Lower leg skin (tissue), 4 donors: Measurements from ENCODE around the gene NDUFV3. TPM values are rescaled to one million over a fixed set of nuclear protein-coding genes. Genes with fewer than 3 reads are reported as not detected.

Experiments
- DNase-seq, 2 donors: peaks; one replicate each; pipeline ENCODE4 v3.0.0-alpha.2; 2019; ENCODE audit warnings: low spot score in 2 of 2
- H3K4me3 ChIP-seq: fragments of 200-600 bp; sonication (generic); 2 replicates; pipeline ENCODE4 v1.5.1; 2017; ENCODE audit warnings: mild to moderate bottlenecking, low read depth; ENCODE audit not compliant: poor library complexity, severe bottlenecking
- POLR2A ChIP-seq, 2 donors: fragments of 450-650 bp; IDR thresholded peaks; one replicate each; pipeline ENCODE4 v1.6.1; 2016 to 2017; ENCODE audit warnings: antibody characterized with exemption in 2 of 2, mild to moderate bottlenecking in 1 of 2, moderate library complexity in 1 of 2
- WGBS, 2 donors: methylation state at CpG; one replicate each; pipeline ENCODE4 v1.1.5; 2018; 5-methylcytosine and 5-hydroxymethylcytosine counted together
- intact Hi-C: fragments of 100-400 bp; cut with DNase I; formaldehyde crosslinking; loops from one replicate; pipeline ENCODE4 v1.15.0; 2023; ENCODE audit warnings: low total_unique reads
- total RNA-seq, 4 donors: library from RNA; depleted of rRNA; stranded (reverse); fragments of >200 nt; gene quantifications; one replicate each; pipeline ENCODE4 v1.1.0, GENCODE V29; 2016
- TF ChIP-seq, protein P1 (sequence below), 3 donors: fragments of 450-650 bp; IDR thresholded peaks; one replicate each; pipeline ENCODE4 v1.5.1; 2016; ENCODE audit warnings: antibody characterized with exemption in 3 of 3, mild to moderate bottlenecking in 3 of 3, moderate library complexity in 2 of 3

NDUFV3 gene
- total RNA-seq, 4 donors from 2014 or later = 41.8 to 65.3 (median 60.0) TPM

- no peak for DNase-seq
- WGBS, 2 donors = 92 to 94% methylated on average over 17 to 18 of the region's 19 CpGs
- no peak overlapping the region for H3K4me3 ChIP-seq
- intact Hi-C loops = no loop called here
- TF ChIP-seq, protein P1, sequence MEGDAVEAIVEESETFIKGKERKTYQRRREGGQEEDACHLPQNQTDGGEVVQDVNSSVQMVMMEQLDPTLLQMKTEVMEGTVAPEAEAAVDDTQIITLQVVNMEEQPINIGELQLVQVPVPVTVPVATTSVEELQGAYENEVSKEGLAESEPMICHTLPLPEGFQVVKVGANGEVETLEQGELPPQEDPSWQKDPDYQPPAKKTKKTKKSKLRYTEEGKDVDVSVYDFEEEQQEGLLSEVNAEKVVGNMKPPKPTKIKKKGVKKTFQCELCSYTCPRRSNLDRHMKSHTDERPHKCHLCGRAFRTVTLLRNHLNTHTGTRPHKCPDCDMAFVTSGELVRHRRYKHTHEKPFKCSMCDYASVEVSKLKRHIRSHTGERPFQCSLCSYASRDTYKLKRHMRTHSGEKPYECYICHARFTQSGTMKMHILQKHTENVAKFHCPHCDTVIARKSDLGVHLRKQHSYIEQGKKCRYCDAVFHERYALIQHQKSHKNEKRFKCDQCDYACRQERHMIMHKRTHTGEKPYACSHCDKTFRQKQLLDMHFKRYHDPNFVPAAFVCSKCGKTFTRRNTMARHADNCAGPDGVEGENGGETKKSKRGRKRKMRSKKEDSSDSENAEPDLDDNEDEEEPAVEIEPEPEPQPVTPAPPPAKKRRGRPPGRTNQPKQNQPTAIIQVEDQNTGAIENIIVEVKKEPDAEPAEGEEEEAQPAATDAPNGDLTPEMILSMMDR (IDR thresholded peaks at IDR 0.05) = no peak
- no peak for TF ChIP-seq POLR2A (IDR thresholded peaks at IDR 0.05)
These were observed 41.1 kb upstream of the NDUFV3 start for GRCh38 chr21:42851812-42852665.

- DNase-seq = no peak
- intact Hi-C loops = no loop called here
- H3K4me3 ChIP-seq = no peak overlapping the region
- 97% methylated on average over 20 of the region's 20 CpGs for WGBS, 2 donors
- TF ChIP-seq POLR2A (IDR thresholded peaks at IDR 0.05) = no peak
- TF ChIP-seq, protein P1 (IDR thresholded peaks at IDR 0.05) = no peak
These were observed 40.1 kb upstream of the NDUFV3 start for GRCh38 chr21:42852925-42853570.

- intact Hi-C loops = no loop called here
- H3K4me3 ChIP-seq = no peak overlapping the region
- no peak for DNase-seq
- WGBS, 2 donors = 96 to 97% methylated on average over 19 of the region's 20 CpGs
- TF ChIP-seq POLR2A (IDR thresholded peaks at IDR 0.05) = no peak
- TF ChIP-seq, protein P1 (IDR thresholded peaks at IDR 0.05) = no peak
These were observed 39.5 kb upstream of the NDUFV3 start for GRCh38 chr21:42853621-42854020.

DNA sequence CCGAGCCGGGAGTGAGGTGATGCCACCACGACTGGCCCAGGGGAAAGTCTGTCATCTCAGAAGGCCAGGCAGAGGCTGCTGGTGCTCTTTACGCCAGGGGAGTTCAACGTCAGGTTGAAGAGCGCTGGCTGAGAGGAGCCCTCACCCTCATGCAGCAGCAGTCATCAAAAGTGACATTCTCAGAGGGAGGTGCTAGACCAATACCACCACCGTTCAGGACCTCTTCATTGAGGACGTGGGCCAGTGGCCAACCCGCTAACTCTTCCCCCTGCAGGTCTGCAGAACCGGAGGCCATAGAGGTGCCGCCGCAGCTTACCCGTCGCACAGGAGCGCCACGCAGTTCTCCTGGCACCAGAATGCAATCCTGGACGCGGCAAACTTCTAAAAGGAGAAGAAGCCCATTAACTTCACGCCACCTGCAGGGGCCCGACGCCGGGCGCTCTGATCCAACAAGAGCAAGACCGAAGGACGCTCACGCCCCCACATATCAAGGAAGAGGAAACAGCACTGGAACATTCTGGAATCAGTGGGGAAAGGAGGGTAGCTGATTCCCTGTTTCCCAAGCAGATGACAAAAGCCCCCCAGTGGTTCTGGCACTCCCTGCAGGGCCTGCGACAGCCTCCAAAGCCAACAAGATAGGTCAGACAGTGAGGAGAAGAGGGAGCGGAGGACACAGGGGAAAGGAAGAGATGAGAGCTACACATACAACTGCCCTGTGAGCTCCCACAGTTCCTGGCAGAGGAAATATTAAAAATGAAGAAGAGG lies 38.7 kb upstream of the NDUFV3 start:
- intact Hi-C loops = no loop called here
- no peak for TF ChIP-seq POLR2A (IDR thresholded peaks at IDR 0.05)
- TF ChIP-seq, protein P1 (IDR thresholded peaks at IDR 0.05) = no peak
- 94 to 95% methylated on average over 25 to 28 of the region's 28 CpGs for WGBS, 2 donors
- no peak for DNase-seq
- H3K4me3 ChIP-seq = no peak overlapping the region

GRCh38 chr21:42855171-42855936 lies 37.8 kb upstream of the NDUFV3 start:
- intact Hi-C loops = no loop called here
- DNase-seq = no peak
- no peak for TF ChIP-seq POLR2A (IDR thresholded peaks at IDR 0.05)
- TF ChIP-seq, protein P1 (IDR thresholded peaks at IDR 0.05) = no peak
- 88 to 91% methylated on average over 17 to 19 of the region's 19 CpGs for WGBS, 2 donors
- no peak overlapping the region for H3K4me3 ChIP-seq
